ENCODE data around the gene SLC9A3.

Gene SLC9A3

DNA sequence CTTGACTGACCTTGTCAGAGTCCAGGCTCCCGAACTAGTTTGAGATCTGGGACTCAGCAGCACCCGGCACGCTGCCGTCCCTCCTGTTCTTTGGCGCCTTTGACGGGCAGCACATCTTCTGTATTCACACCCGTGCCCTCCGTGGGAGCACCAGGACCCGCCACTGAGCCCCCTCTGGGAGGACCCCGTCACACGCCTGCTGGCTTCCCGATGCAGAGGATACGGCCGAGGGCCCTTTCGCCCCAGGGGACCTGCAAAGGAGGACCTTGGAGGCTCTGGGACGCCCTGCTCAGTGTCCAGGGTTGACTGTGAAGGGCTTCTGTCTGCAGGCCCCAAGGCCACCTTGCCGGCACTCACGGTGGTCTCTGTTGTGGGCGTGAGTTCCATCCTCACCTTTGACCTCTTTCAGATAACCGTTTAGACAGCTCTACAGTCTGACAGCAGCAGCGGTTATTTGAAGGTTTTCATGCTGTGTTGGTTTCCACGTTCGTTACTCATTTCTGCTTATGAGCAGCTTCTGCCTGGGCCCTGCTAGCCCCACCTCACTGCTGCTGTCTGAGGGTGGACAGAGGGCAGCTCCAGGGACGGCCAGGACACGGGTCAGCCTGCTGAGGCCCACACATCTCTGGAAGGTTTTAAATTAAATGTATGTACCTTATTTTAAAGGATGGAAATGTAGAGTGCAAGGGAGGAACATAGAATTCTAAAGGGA, 93.9 kb downstream of the SLC9A3 start:
- Histone ChIP-seq H3K9me3 (ENCODE audit: control insufficient read depth, low read length) (no peaks in the 10 kb centered on the region), H3K36me3 (ENCODE audit: control insufficient read depth, insufficient read depth, low read length) (no peaks in the 10 kb centered on the region), H3K4me1 (ENCODE audit: control insufficient read depth, insufficient read depth, low read length) (peaks cover 12% of the 10 kb centered on the region), H3K27me3 (ENCODE audit: control insufficient read depth, insufficient read depth, low read length) (no peaks in the 10 kb centered on the region), H3K4me3 (ENCODE audit: low read length) (no peak overlapping the region), H3K9ac (ENCODE audit: low read length) (no peak overlapping the region)

DNA sequence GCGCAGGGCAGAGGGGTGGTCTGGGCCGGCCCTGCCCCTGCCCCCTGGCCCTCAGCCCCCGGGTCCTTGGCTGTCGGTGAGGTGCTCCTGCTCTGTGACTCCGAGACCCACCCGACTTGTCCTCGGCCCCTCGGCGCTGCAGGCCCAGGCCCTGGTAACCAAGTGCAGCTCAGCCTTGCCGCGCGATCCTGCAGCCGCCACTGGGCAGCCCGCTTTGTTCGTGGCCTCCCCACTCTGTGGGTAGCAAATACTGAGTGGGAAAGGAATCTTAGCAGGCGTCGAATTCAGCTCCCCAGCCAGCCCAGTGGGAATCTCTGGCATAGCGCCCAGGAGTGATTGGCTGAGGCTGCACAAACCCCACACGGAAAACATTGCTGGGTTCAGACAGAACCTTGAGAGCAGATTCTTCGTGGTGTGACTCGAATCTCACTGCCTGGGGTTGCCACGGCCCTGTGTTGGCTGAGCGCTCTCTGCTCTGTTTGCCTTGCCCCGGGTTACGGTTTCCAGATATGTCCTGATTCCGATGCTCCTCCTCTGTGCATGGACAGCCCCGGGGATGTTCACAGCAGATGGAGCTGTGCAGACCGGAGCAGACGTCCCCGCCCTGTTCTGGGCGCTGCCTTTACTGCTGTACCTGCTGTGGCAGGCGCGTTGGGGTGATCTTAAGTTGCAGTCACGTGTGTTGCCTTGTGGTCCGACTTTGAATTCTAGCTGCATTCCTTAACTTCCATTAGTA, 94.6 kb downstream of the SLC9A3 start:
- Histone ChIP-seq H3K4me3 (ENCODE audit: low read length) (no peak overlapping the region), H3K27me3 (ENCODE audit: control insufficient read depth, insufficient read depth, low read length) (no peaks in the 10 kb centered on the region), H3K9me3 (ENCODE audit: control insufficient read depth, low read length) (no peaks in the 10 kb centered on the region), H3K36me3 (ENCODE audit: control insufficient read depth, insufficient read depth, low read length) (no peaks in the 10 kb centered on the region), H3K9ac (ENCODE audit: low read length) (no peak overlapping the region), H3K4me1 (ENCODE audit: control insufficient read depth, insufficient read depth, low read length) (peaks cover 12% of the 10 kb centered on the region)

- Histone ChIP-seq H3K9me3 (ENCODE audit: control insufficient read depth, low read length) (no peaks in the 10 kb centered on the region), H3K4me1 (ENCODE audit: control insufficient read depth, insufficient read depth, low read length) (peaks cover 12% of the 10 kb centered on the region), H3K27me3 (ENCODE audit: control insufficient read depth, insufficient read depth, low read length) (no peaks in the 10 kb centered on the region), H3K36me3 (ENCODE audit: control insufficient read depth, insufficient read depth, low read length) (no peaks in the 10 kb centered on the region), H3K9ac (ENCODE audit: low read length) (no peak overlapping the region), H3K4me3 (ENCODE audit: low read length) (no peak overlapping the region)
Measured at GRCh38 chr5:428754-429452, 95.3 kb downstream of the SLC9A3 start.

DNA sequence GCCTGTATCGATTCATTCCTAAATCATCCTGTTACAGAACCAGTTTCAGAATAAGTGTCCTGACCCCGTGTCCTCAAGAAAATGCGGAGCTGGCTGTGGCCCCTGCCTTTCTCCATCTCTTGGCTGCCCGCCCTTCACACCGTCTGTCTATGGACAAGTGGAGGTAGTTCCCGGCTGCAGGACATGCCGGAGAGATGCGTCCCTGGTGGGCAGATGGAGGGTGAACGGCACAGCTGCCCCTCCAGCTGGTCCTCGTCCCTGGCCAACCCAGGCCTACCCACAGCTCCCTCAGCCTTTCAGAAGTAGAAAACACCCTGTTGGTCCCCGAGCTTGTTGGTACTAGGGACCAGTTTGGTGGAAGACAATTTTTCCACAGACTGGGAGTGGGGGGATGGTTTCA, 96.0 kb downstream of the SLC9A3 start:
- Histone ChIP-seq H3K36me3 (ENCODE audit: control insufficient read depth, insufficient read depth, low read length) (no peaks in the 10 kb centered on the region), H3K4me1 (ENCODE audit: control insufficient read depth, insufficient read depth, low read length) (peaks cover 12% of the 10 kb centered on the region), H3K9ac (ENCODE audit: low read length) (no peak overlapping the region), H3K4me3 (ENCODE audit: low read length) (no peak overlapping the region), H3K27me3 (ENCODE audit: control insufficient read depth, insufficient read depth, low read length) (no peaks in the 10 kb centered on the region), H3K9me3 (ENCODE audit: control insufficient read depth, low read length) (no peaks in the 10 kb centered on the region)

DNA sequence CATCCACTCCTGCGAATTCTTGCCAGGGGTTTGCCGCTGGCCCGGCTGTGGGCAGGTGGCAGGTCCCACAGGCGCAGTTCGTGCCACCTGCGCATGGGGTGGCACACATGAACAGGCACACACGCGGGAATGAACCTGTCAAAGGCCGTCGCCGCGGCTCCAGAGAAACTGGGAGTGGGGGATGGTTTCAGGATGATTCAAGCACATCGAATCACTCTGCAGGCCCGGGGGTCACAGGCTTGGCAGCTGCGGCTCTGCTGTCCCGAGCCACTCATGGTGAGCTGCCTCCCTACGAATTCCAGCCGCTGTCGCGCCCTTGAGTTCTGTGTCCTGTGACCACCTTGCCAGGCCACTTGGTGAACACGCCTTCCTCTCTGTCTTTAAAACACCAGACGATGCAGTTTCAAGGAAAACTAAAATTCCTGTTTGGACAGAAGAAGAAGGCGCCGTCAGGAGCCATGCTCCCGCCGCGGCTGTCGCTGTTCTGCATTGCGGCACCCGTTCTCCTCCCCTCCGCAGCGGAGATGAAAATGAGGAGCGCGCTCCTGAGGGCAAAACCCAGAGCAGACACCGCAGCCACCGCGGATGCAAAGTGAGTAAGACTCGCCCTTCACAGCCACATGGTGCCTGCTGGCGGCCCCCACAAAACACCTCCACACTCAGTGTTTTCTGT, 96.7 kb downstream of the SLC9A3 start:
- Histone ChIP-seq H3K4me1 (ENCODE audit: control insufficient read depth, insufficient read depth, low read length) (peaks cover 12% of the 10 kb centered on the region), H3K9ac (ENCODE audit: low read length) (no peak overlapping the region), H3K9me3 (ENCODE audit: control insufficient read depth, low read length) (no peaks in the 10 kb centered on the region), H3K4me3 (ENCODE audit: low read length) (no peak overlapping the region), H3K36me3 (ENCODE audit: control insufficient read depth, insufficient read depth, low read length) (no peaks in the 10 kb centered on the region), H3K27me3 (ENCODE audit: control insufficient read depth, insufficient read depth, low read length) (no peaks in the 10 kb centered on the region)

- Histone ChIP-seq H3K36me3 (ENCODE audit: control insufficient read depth, insufficient read depth, low read length) (no peaks in the 10 kb centered on the region), H3K4me3 (ENCODE audit: low read length) (no peak overlapping the region), H3K4me1 (ENCODE audit: control insufficient read depth, insufficient read depth, low read length) (peaks cover 12% of the 10 kb centered on the region), H3K27me3 (ENCODE audit: control insufficient read depth, insufficient read depth, low read length) (no peaks in the 10 kb centered on the region), H3K9ac (ENCODE audit: low read length) (no peak overlapping the region), H3K9me3 (ENCODE audit: control insufficient read depth, low read length) (no peaks in the 10 kb centered on the region)
Measured at GRCh38 chr5:426392-426976, 97.8 kb downstream of the SLC9A3 start.

- no peak overlapping the region for H3K9ac ChIP-seq (ENCODE audit: low read length)
- no peaks in the 10 kb centered on the region for H3K9me3 ChIP-seq (ENCODE audit: control insufficient read depth, low read length)
- H3K4me1 ChIP-seq (ENCODE audit: control insufficient read depth, insufficient read depth, low read length), result peaks cover 5% of the 10 kb centered on the region
- no peak overlapping the region for H3K4me3 ChIP-seq (ENCODE audit: low read length)
- no peaks in the 10 kb centered on the region for H3K27me3 ChIP-seq (ENCODE audit: control insufficient read depth, insufficient read depth, low read length)
- H3K36me3 ChIP-seq (ENCODE audit: control insufficient read depth, insufficient read depth, low read length), result no peaks in the 10 kb centered on the region
Measured at GRCh38 chr5:425714-426113, 98.5 kb downstream of the SLC9A3 start.

DNA sequence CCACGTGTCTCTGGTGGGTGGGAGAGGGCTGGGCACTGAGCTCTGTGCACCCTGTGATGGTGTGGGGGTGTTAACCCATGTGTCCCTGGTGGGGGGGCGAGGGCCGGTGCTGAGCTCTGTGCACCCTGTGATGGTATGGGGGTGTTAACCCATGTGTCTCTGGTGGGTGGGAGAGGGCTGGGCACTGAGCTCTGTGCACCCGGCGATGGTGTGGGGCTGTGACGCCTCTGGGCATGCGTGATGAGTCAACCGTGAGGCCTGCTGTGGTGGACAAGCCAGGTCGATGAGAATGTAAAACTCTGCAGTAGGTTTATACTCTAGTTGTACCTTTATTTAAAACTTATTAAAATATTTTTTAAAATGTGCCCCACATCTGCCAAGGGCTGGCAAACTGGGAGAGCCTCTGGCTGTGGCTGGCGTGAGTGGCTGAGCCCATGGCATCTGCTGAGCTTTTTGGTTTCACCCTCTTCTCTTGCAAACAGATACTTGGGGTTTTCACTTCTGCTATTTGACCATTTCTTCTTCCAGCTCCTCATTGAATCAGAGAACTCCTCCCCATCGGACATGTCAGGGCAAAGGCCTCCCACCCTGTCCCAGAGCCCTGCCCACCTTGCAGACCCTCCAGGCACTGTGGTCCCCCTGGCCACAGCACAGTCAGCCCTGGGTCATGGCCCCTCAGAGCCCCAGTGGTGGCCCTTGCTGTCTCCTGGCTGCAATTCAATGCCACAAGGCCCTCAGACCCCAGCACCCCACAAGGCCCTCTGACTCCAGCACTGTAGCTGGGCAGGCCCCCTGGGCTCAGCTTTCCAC, 99.7 kb downstream of the SLC9A3 start:
- Histone ChIP-seq H3K27me3 (ENCODE audit: control insufficient read depth, insufficient read depth, low read length) (no peaks in the 10 kb centered on the region), H3K4me1 (ENCODE audit: control insufficient read depth, insufficient read depth, low read length) (no peaks in the 10 kb centered on the region), H3K36me3 (ENCODE audit: control insufficient read depth, insufficient read depth, low read length) (no peaks in the 10 kb centered on the region), H3K9ac (ENCODE audit: low read length) (no peak overlapping the region), H3K4me3 (ENCODE audit: low read length) (no peak overlapping the region), H3K9me3 (ENCODE audit: control insufficient read depth, low read length) (no peaks in the 10 kb centered on the region)

DNA sequence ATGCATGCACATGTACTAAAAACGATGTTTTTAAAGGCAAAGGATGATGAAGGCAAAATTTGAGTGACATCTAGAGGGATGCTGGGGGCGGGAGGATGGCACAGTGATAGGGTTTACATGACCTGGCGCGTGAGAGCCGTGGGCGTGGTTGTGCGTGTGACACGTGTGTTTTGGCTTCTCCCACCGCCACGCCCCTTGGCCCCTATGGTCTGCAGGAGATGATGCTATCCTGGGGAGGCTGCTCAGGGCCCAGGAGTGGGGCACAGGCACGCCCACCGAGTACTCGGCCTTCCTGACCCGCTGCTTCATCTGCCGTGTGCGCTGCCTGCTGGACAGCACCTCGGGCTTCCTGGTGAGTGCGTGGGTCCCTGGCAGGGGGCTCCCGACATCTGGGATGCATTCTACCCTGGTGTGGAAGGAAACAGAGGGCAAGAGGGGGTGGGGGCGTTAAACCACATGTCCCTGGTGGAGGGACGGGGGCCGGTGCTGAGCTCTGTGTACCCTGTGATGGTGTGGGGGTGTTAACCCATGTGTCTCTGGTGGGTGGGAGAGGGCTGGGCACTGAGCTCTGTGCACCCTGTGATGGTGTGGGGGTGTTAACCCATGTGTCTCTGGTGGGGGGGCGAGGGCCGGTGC, 100.5 kb downstream of the SLC9A3 start:
- H3K9me3 ChIP-seq (ENCODE audit: control insufficient read depth, low read length), result no peaks in the 10 kb centered on the region
- H3K4me1 ChIP-seq (ENCODE audit: control insufficient read depth, insufficient read depth, low read length), result no peaks in the 10 kb centered on the region
- H3K36me3 ChIP-seq (ENCODE audit: control insufficient read depth, insufficient read depth, low read length), result no peaks in the 10 kb centered on the region
- no peak overlapping the region for H3K4me3 ChIP-seq (ENCODE audit: low read length)
- no peaks in the 10 kb centered on the region for H3K27me3 ChIP-seq (ENCODE audit: control insufficient read depth, insufficient read depth, low read length)
- no peak overlapping the region for H3K9ac ChIP-seq (ENCODE audit: low read length)

- Histone ChIP-seq H3K9me3 (ENCODE audit: control insufficient read depth, low read length) (no peaks in the 10 kb centered on the region), H3K4me3 (ENCODE audit: low read length) (no peak overlapping the region)
Measured at GRCh38 chr5:423233-423565, 101.0 kb downstream of the SLC9A3 start.

More at GRCh38 chr5:423233-423565, 101.0 kb downstream of the SLC9A3 start:
- Histone ChIP-seq H3K4me1 (ENCODE audit: control insufficient read depth, insufficient read depth, low read length) (no peaks in the 10 kb centered on the region), H3K9ac (ENCODE audit: low read length) (no peak overlapping the region), H3K36me3 (ENCODE audit: control insufficient read depth, insufficient read depth, low read length) (no peaks in the 10 kb centered on the region), H3K27me3 (ENCODE audit: control insufficient read depth, insufficient read depth, low read length) (no peaks in the 10 kb centered on the region)
